Left lung (tissue), 10 donors: ENCODE measurements around the gene EXOC2. TPM values are rescaled to one million over a fixed set of nuclear protein-coding genes. Genes with fewer than 3 reads are reported as not detected.

Experiments
- ATAC-seq: fragments of 200-7000 bp; cut with Tn5 transposase; one replicate; pipeline ENCODE4 v1.9.1; 2020; ENCODE audit warnings: moderate library complexity
- DNase-seq, 4 donors: peaks; one replicate each; pipeline ENCODE4 v3.0.0-alpha.2; 2013 to 2020
- H3K27ac ChIP-seq, 2 donors: fragments of 200-600 bp; sonication (generic) in 1 of 2; one replicate each; pipeline versions ENCODE4 v1.5.0 to v1.8.0; 2020 to 2021
- H3K27me3 ChIP-seq, 2 donors: fragments of 200-600 bp; sonication (generic) in 1 of 2; one replicate each; pipeline versions ENCODE4 v1.5.0 to v1.8.0; 2020 to 2021
- H3K36me3 ChIP-seq, 2 donors: fragments of 200-600 bp; sonication (generic) in 1 of 2; one replicate each; pipeline versions ENCODE4 v1.5.0 to v1.8.0; 2020 to 2021
- H3K4me1 ChIP-seq, 2 donors: fragments of 200-600 bp; one replicate each; pipeline ENCODE4 v1.8.0; 2021
- H3K4me3 ChIP-seq, 2 donors: fragments of 200-600 bp; sonication (generic) in 1 of 2; one replicate each; pipeline versions ENCODE4 v1.5.0 to v1.8.0; 2020 to 2021; ENCODE audit warnings: mild to moderate bottlenecking in 1 of 2
- H3K9me3 ChIP-seq, 2 donors: fragments of 200-600 bp; sonication (generic) in 1 of 2; one replicate each; pipeline versions ENCODE4 v1.5.0 to v1.8.0; 2020 to 2021
- intact Hi-C, 2 donors: fragments of 100-400 bp; cut with DNase I; formaldehyde crosslinking; loops; one replicate each; pipeline versions ENCODE4 v1.11.2 to v1.14.2; 2022
- polyA plus RNA-seq, 6 donors: library from polyadenylated mRNA; unstranded; fragments of 120-200 nt; gene quantifications; one replicate each; pipeline ENCODE4 v1.2.1, GENCODE V29; 2013; ENCODE audit not compliant: insufficient read length in 6 of 6
- total RNA-seq, 2 donors: library from RNA; stranded (reverse); fragmentation: NEBNext Ultra II Directional; extraction: Animal tissue kit (Norgen Biotek cat#: 25700); gene quantifications; one replicate each; pipeline ENCODE4 v1.2.1, GENCODE V29; 2021
- TF ChIP-seq, protein P1 (sequence below), 2 donors: fragments of 200-600 bp; sonication (generic) in 1 of 2; IDR thresholded peaks; one replicate each; pipeline versions ENCODE4 v1.5.0 to v1.8.0; 2021; ENCODE audit warnings: antibody characterized with exemption in 2 of 2
- donor health status: DM: no; HTN: yes; CAD: no.
- donor health status: DM: no; HTN: no; CAD: no.

Gene EXOC2
- total and polyA plus RNA-seq, 8 donors: 19.8 to 30.4 (median 28.4) TPM

DNA sequence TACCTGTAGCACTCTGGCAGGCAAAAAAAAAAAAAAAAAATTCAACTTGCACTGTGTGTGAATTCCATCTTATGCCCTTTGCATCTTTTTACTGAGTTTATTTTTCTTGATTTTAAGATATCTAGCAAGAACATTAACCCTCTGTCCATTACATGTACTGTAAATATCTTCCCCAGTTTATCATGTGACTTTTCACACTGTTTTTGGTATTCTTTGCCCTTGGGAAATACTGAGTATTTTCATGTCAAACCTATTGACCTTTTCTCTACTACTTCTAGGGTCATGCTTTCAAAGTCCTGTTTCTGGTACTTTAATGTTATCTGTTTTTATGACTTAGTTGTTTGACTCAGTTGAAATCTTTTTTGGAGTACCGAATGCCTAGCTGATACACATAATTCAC is 35.2 kb downstream of the EXOC2 start:
- ATAC-seq (no peak), DNase-seq (no peak)
- Histone ChIP-seq H3K36me3 (peaks cover 0 to 11% of the 10 kb centered on the region in 2 donors), H3K27ac (no peak overlapping the region), H3K4me3 (no peak overlapping the region), H3K9me3 (peaks cover 0 to 7% of the 10 kb centered on the region in 2 donors), H3K4me1 (peaks cover 0 to 10% of the 10 kb centered on the region in 2 donors), H3K27me3 (no peaks in the 10 kb centered on the region)
- intact Hi-C loops: no loop called here
- TF ChIP-seq, protein P1, sequence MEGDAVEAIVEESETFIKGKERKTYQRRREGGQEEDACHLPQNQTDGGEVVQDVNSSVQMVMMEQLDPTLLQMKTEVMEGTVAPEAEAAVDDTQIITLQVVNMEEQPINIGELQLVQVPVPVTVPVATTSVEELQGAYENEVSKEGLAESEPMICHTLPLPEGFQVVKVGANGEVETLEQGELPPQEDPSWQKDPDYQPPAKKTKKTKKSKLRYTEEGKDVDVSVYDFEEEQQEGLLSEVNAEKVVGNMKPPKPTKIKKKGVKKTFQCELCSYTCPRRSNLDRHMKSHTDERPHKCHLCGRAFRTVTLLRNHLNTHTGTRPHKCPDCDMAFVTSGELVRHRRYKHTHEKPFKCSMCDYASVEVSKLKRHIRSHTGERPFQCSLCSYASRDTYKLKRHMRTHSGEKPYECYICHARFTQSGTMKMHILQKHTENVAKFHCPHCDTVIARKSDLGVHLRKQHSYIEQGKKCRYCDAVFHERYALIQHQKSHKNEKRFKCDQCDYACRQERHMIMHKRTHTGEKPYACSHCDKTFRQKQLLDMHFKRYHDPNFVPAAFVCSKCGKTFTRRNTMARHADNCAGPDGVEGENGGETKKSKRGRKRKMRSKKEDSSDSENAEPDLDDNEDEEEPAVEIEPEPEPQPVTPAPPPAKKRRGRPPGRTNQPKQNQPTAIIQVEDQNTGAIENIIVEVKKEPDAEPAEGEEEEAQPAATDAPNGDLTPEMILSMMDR (IDR thresholded peaks at IDR 0.05): no peak

DNA sequence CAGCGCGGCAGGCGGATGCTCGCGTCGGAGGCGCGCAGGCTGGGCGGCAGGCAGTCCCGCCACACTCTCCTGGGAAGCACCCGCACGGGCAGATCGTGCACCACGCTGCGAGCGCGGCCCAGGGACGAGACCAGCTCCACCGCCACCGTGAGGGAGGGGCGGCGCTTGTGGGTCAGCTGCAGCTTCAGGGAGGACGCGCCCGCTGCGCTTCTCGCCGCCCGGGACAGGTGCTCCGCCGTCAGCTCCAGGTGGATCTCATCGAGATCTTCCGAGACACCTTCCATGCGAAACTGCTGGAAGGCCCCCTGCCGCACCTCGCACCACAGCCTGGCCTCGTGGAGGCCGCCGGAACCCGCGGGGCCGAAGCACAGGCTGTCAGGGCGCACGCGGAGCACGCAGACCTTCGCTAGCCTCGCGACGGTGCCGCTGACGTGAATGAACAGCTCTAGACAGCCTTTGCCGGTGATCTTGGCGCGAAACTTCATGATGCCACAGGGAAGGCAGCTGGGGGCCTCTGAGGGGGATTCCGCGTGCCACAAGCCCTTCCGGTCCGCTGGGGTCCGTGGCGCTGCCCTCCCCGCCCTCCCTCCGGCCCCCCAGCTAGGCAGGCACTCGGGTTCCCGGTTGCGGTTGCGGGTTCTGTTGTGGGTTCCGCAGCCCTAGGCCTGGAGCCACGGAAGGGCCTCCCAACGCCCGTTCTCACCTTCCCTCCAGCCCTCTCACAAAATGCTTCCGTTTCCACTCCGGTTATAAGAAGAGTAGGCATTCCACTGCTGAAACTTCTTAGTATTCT is 36.3 kb downstream of the EXOC2 start, which contains the start of gene HUS1B:
Gene HUS1B (minus strand): TSS at position 641 of the 793 bp plus-strand sequence. CDS start 156 bp downstream, at position 485.
- DNase-seq (peak in 1 of 4 donors; percentile 72), ATAC-seq (no peak)
- TF ChIP-seq, protein P1 (IDR thresholded peaks at IDR 0.05): no peak
- Histone ChIP-seq H3K4me3 (no peak within 1 kb of the TSS), H3K9me3 (peaks cover 0 to 7% of the 10 kb centered on the region in 2 donors), H3K4me1 (peaks cover 6 to 7% of the 10 kb centered on the region in 2 donors), H3K27me3 (no peaks in the 10 kb centered on the region), H3K27ac (no peak within 1 kb of the TSS), H3K36me3 (peaks cover 0 to 11% of the 10 kb centered on the region in 2 donors)
- intact Hi-C loops: no loop called here

DNA sequence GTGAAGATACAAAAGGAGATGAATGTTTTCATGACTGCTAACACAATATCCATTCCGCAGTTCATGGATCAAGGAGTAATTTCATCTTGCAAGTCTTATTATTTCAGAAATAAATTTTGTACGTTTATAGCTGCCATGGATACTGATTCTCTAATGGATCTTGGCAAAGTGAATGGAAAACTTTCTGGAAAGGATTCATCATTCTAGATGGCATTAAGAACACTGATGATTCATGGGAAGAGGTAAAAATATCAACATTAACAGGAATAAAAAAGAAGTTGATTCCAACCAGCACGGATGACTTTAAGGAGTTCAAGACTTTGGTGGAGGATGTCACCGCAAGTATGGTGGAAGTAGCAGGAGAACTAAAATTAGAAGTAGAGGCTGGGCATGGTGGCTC is 38.8 kb downstream of the EXOC2 start:
- DNase-seq (no peak), ATAC-seq (no peak)
- Histone ChIP-seq H3K27me3 (no peaks in the 10 kb centered on the region), H3K9me3 (peaks cover 0 to 7% of the 10 kb centered on the region in 2 donors), H3K27ac (no peak overlapping the region), H3K4me3 (no peak overlapping the region), H3K36me3 (peaks cover 0 to 11% of the 10 kb centered on the region in 2 donors), H3K4me1 (peaks cover 0 to 6% of the 10 kb centered on the region in 2 donors)
- TF ChIP-seq, protein P1 (IDR thresholded peaks at IDR 0.05): no peak
- intact Hi-C loops: no loop called here

DNA sequence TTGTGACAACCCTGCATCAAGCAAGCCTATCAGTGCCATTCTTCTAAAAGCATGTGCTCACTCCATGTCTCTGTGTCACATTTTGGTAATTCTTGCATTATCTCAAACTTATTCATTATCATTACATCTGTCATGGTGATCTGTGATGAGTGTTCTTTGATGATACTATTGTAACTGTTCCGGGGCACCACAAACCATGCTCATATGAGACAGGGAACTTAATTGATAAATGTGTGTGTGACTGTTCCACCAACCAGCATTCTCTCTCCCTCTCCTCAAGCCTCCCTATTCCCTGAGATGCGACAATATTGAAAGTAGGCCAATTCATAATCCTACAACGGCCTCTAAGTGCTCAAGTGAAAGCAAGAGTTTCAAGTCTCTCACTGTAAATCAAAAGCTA is 40.1 kb downstream of the EXOC2 start:
- ATAC-seq (no peak), DNase-seq (no peak)
- Histone ChIP-seq H3K4me1 (peaks cover 0 to 6% of the 10 kb centered on the region in 2 donors), H3K9me3 (peaks cover 0 to 7% of the 10 kb centered on the region in 2 donors), H3K27ac (no peak overlapping the region), H3K27me3 (no peaks in the 10 kb centered on the region), H3K36me3 (peaks cover 0 to 11% of the 10 kb centered on the region in 2 donors), H3K4me3 (no peak overlapping the region)
- intact Hi-C loops: no loop called here
- TF ChIP-seq, protein P1 (IDR thresholded peaks at IDR 0.05): no peak

DNA sequence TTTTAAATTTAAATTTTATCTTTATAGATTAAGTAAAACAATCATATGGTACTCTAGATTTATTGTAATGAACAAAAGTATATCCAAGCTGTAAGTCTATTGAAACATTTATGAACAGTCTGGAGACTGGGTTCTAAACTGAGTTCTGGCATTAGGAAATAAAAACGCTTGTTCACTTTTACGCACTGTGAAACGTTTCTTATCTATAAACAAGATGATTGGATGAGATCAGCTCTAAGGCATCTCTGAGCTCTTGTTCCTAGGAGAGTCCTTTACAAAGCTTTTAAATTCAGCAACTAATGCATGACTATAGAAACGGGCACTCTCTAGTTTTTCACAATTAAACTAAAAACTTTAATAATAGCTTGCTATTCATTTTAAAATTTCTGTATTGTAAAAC is 42.8 kb downstream of the EXOC2 start:
- DNase-seq: no peak
- ATAC-seq: peak; percentile 48
- H3K27ac ChIP-seq: no peak overlapping the region
- intact Hi-C loops: no loop called here
- TF ChIP-seq, protein P1 (IDR thresholded peaks at IDR 0.05): no peak
- peaks cover 0 to 6% of the 10 kb centered on the region in 2 donors for H3K4me1 ChIP-seq
- H3K9me3 ChIP-seq: peaks cover 0 to 2% of the 10 kb centered on the region in 2 donors
- no peak overlapping the region for H3K4me3 ChIP-seq
- H3K36me3 ChIP-seq: no peaks in the 10 kb centered on the region
- H3K27me3 ChIP-seq: no peaks in the 10 kb centered on the region
